CD14-positive monocyte (primary cell): ENCODE data around the gene CEP97. TPM values are rescaled to one million over a fixed set of nuclear protein-coding genes. Genes with fewer than 3 reads are reported as not detected.
"Not testable (repeated sequence)": the region's sequence is repeated elsewhere in the genome, so short reads cannot be mapped to it uniquely, and the experiment has no call there.

ENCODE experiments used
- DNase-seq, 3 donors: peaks; one replicate each; pipeline ENCODE4 v3.0.0-alpha.2; 2011 to 2022
- H2AFZ ChIP-seq: 2 replicates; pipeline ENCODE4 v1.6.0; 2012; ENCODE audit warnings: mild to moderate bottlenecking, low read depth, low read length, inconsistent platforms; ENCODE audit not compliant: insufficient read depth, poor library complexity, severe bottlenecking
- H3K27ac ChIP-seq, 2 donors: 1 replicate in 1 of 2; 2 replicates in 1 of 2; pipeline ENCODE4 v1.5.1; 2012 to 2013; ENCODE audit warnings: low read length in 2 of 2, control low read depth in 1 of 2, inconsistent platforms in 1 of 2, low read depth in 1 of 2, mild to moderate bottlenecking in 1 of 2
- H3K27me3 ChIP-seq, 2 donors: one replicate each; pipeline versions ENCODE4 v1.6.0 to v1.6.1; 2011 to 2013; ENCODE audit warnings: low read length in 2 of 2; ENCODE audit not compliant: control insufficient read depth in 2 of 2, insufficient read depth in 2 of 2
- H3K36me3 ChIP-seq, 2 donors: replicated peaks in 1 of 2; 1 replicate in 1 of 2; 2 replicates in 1 of 2; pipeline versions ENCODE4 v1.5.1 to v1.6.1; 2012 to 2013; ENCODE audit warnings: low read length in 2 of 2, control low read depth in 1 of 2, inconsistent platforms in 1 of 2, mild to moderate bottlenecking in 1 of 2; ENCODE audit not compliant: insufficient read depth in 2 of 2, control insufficient read depth in 1 of 2
- H3K4me1 ChIP-seq, 2 donors: 1 replicate in 1 of 2; 2 replicates in 1 of 2; pipeline versions ENCODE4 v1.5.1 to v1.6.1; 2012 to 2013; ENCODE audit warnings: low read length in 2 of 2, control low read depth in 1 of 2, inconsistent platforms in 1 of 2, mild to moderate bottlenecking in 1 of 2, moderate library complexity in 1 of 2; ENCODE audit not compliant: insufficient read depth in 2 of 2, control insufficient read depth in 1 of 2
- H3K4me2 ChIP-seq: replicated peaks from 2 replicates; pipeline ENCODE3; 2012; ENCODE audit warnings: low read length, moderate library complexity, mild to moderate bottlenecking; ENCODE audit not compliant: poor library complexity, severe bottlenecking; ENCODE audit errors: extremely low read depth
- H3K4me3 ChIP-seq, 3 experiments: fragments of 200-600 bp in 1 of 3; sonication (generic) in 1 of 3; replicated peaks in 1 of 3; 1 replicate in 2 of 3; 2 replicates in 1 of 3; pipeline ENCODE4 v1.5.1; 2011 to 2013; ENCODE audit warnings: low read length in 3 of 3, mild to moderate bottlenecking in 3 of 3, control low read depth in 2 of 3, low read depth in 2 of 3, inconsistent platforms in 1 of 3, moderate library complexity in 1 of 3
- H3K79me2 ChIP-seq: 2 replicates; pipeline ENCODE4 v1.6.0; 2012; ENCODE audit warnings: mild to moderate bottlenecking, control low read depth, inconsistent platforms, low read length, moderate library complexity; ENCODE audit not compliant: insufficient read depth
- H3K9ac ChIP-seq: 2 replicates; pipeline ENCODE4 v1.6.0; 2017; ENCODE audit warnings: low read length, mild to moderate bottlenecking; ENCODE audit not compliant: insufficient read depth, poor library complexity, severe bottlenecking
- H3K9me3 ChIP-seq, 2 donors: replicated peaks in 1 of 2; 1 replicate in 1 of 2; 2 replicates in 1 of 2; pipeline versions ENCODE4 v1.5.1 to v1.6.1; 2012 to 2013; ENCODE audit warnings: low read length in 2 of 2, control low read depth in 1 of 2; ENCODE audit not compliant: control insufficient read depth in 1 of 2, insufficient read depth in 1 of 2
- H4K20me1 ChIP-seq: 2 replicates; pipeline ENCODE4 v1.6.0; 2012; ENCODE audit warnings: mild to moderate bottlenecking, low read length, control low read depth, moderate library complexity; ENCODE audit not compliant: insufficient read depth
- H3K27ac Mint-ChIP-seq, 7 donors: one replicate each; pipeline ENCODE4 v1.8.0; 2020; ENCODE audit warnings: mild to moderate bottlenecking in 7 of 7, mixed read lengths in 7 of 7, moderate library complexity in 6 of 7, inconsistent platforms in 2 of 7
- H3K27me3 Mint-ChIP-seq, 3 donors: one replicate each; pipeline ENCODE4 v1.8.0; 2021 to 2022; ENCODE audit warnings: low read depth in 3 of 3, mild to moderate bottlenecking in 3 of 3, mixed read lengths in 3 of 3, moderate library complexity in 3 of 3, inconsistent platforms in 1 of 3
- H3K36me3 Mint-ChIP-seq, 2 donors: one replicate each; pipeline ENCODE4 v1.8.0; 2020; ENCODE audit warnings: mixed read lengths in 2 of 2, inconsistent platforms in 1 of 2, mild to moderate bottlenecking in 1 of 2
- H3K4me1 Mint-ChIP-seq: one replicate; pipeline ENCODE4 v1.8.0; 2020; ENCODE audit warnings: mild to moderate bottlenecking, mixed read lengths
- H3K4me3 Mint-ChIP-seq, 2 donors: one replicate each; pipeline ENCODE4 v1.8.0; 2020; ENCODE audit warnings: mild to moderate bottlenecking in 2 of 2, mixed read lengths in 2 of 2, moderate library complexity in 1 of 2
- H3K9me3 Mint-ChIP-seq, 7 donors: one replicate each; pipeline ENCODE4 v1.8.0; 2020 to 2022; ENCODE audit warnings: mixed read lengths in 7 of 7, mild to moderate bottlenecking in 6 of 7, moderate library complexity in 6 of 7, inconsistent platforms in 2 of 7
- WGBS: methylation state at CpG from one replicate; pipeline ENCODE4 v1.1.5; 2013; ENCODE audit warnings: missing lambda C conversion rate; ENCODE audit not compliant: insufficient coverage; 5-methylcytosine and 5-hydroxymethylcytosine counted together
- intact Hi-C, 2 donors: fragments of 100-400 bp; cut with micrococcal nuclease; formaldehyde crosslinking; loops; one replicate each; pipeline versions ENCODE4 v1.15.0 to v1.15.1; 2023
- polyA plus RNA-seq, 3 donors: library from polyadenylated mRNA; depleted of rRNA in 1 of 3; unstranded in 2 of 3; stranded (reverse) in 1 of 3; fragments of 300-500 nt in 2 of 3; fragments of >200 nt in 1 of 3; fragmentation: Illumina TruSeq in 2 of 3; gene quantifications; 1 replicate in 2 of 3; 2 replicates in 1 of 3; pipeline ENCODE4 v1.2.3, GENCODE V29; 2012 to 2021
- TF ChIP-seq, protein P1 (sequence below): fragments of 200-600 bp; IDR thresholded peaks from one replicate; pipeline ENCODE4 v1.8.0; 2022; ENCODE audit warnings: antibody characterized with exemption, mild to moderate bottlenecking

Gene CEP97
- polyA plus RNA-seq, 3 donors, result 0.79 to 1.7 (median 1.5) TPM

DNA sequence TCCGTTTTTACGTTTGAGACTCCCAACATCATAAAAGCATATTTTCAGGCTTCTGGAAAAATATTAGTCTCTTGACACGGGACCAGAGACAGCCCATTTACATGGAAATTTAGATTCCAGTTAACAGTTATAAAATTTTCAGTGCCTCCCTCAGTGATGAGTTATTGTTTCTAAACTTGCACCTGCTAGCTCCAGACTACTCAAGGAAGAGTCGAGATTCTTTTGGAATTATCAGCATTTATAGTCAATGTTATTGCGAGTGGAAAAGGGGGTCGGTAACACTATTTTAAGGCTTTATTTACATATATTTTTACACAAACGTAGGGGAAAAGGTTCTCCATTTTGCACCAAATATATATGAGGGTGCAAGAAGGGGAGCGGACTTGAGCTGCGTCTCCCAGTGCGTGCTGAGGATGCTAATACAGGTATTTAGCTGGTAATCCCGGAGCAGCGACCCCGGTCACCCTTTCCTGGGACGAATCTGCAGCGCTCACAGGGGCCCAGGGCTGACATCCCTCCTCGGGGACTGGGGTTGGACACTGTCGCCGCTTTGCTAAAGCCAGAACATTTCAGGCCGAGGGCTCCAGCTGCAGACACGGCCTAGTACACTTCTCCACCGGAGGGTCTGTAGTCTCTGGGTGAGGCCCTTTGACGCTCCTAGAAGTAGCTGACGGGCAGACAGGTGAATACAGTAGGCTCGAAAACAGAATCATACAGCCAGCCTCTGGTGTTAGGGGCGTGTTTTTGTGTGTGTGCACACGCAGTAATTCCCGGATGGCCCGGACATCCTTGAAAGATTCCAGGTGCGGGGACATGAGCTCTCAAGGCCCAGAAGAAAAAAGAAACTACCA lies 46.8 kb upstream of the CEP97 start:
- no peak for DNase-seq

DNA sequence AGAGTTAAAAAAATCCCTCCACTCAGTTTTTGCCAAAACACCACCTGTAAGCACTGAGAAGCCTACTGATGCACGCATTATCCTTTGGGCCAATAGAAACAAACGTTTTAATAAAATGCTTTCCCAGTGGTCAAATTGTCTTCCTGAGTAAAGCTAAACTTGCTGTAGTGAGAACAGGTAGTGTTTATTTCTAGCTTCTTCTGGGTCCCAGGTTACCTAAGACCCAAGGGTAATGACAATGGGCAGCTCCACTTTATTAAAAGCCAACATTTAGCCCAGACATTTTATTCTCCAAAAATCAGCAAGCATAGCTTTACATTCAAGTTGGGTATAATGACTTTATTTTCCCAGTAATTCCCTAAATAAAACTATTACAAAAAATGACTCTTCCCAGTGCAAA lies 45.6 kb upstream of the CEP97 start:
- DNase-seq, H2AFZ ChIP-seq, H3K27ac Mint-ChIP-seq, H3K27ac ChIP-seq, H3K9me3 ChIP-seq, H3K9ac ChIP-seq, H3K4me2 ChIP-seq, H3K9me3 Mint-ChIP-seq, H3K27me3 Mint-ChIP-seq, H3K4me3 ChIP-seq, H3K4me3 Mint-ChIP-seq, H3K27me3 ChIP-seq, intact Hi-C loops: not testable (repeated sequence)
- Mint-ChIP-seq H3K36me3 (peaks cover 34 to 44% of the 10 kb centered on the region in 2 donors), H3K4me1 (peaks cover 30% of the 10 kb centered on the region)
- Histone ChIP-seq H3K36me3 (peaks cover 42 to 49% of the 10 kb centered on the region in 2 donors), H3K79me2 (peaks cover 74% of the 10 kb centered on the region), H3K4me1 (peaks cover 16 to 24% of the 10 kb centered on the region in 2 donors), H4K20me1 (peaks cover 55% of the 10 kb centered on the region)
- WGBS, result no CpG with 5 or more reads among the region's 2 CpGs

More for the DNA sequence above, 46.8 kb upstream of the CEP97 start:
- Histone ChIP-seq H3K4me1 (peaks cover 16 to 25% of the 10 kb centered on the region in 2 donors), H3K9me3 (no peaks in the 10 kb centered on the region), H3K27ac (peak overlapping the region in 1 of 2 donors; percentile 98), H2AFZ (no peak overlapping the region), H3K27me3 (no peaks in the 10 kb centered on the region), H3K4me3 (peak overlapping the region; percentile 52 to 99 (median 99)), H3K9ac (peak overlapping the region; percentile 99), H3K79me2 (peaks cover 74% of the 10 kb centered on the region), H4K20me1 (peaks cover 56% of the 10 kb centered on the region), H3K36me3 (peaks cover 31 to 37% of the 10 kb centered on the region in 2 donors), H3K4me2 (peak overlapping the region; percentile 87)
- Mint-ChIP-seq H3K4me1 (peaks cover 31% of the 10 kb centered on the region), H3K4me3 (peak overlapping the region; percentile 89 to 93), H3K9me3 (no peaks in the 10 kb centered on the region), H3K27me3 (peaks cover 0 to 2% (median 0%) of the 10 kb centered on the region in 3 donors), H3K27ac (peak overlapping the region; percentile 94 to 99 (median 97)), H3K36me3 (peaks cover 30 to 41% of the 10 kb centered on the region in 2 donors)
- intact Hi-C loops, result no loop called here
- TF ChIP-seq, protein P1, sequence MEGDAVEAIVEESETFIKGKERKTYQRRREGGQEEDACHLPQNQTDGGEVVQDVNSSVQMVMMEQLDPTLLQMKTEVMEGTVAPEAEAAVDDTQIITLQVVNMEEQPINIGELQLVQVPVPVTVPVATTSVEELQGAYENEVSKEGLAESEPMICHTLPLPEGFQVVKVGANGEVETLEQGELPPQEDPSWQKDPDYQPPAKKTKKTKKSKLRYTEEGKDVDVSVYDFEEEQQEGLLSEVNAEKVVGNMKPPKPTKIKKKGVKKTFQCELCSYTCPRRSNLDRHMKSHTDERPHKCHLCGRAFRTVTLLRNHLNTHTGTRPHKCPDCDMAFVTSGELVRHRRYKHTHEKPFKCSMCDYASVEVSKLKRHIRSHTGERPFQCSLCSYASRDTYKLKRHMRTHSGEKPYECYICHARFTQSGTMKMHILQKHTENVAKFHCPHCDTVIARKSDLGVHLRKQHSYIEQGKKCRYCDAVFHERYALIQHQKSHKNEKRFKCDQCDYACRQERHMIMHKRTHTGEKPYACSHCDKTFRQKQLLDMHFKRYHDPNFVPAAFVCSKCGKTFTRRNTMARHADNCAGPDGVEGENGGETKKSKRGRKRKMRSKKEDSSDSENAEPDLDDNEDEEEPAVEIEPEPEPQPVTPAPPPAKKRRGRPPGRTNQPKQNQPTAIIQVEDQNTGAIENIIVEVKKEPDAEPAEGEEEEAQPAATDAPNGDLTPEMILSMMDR, result peak; percentile 31
- 90% methylated on average over 21 of the region's 29 CpGs for WGBS
